Stimulated activated CD4-positive, alpha-beta T cell treated with anti-CD3 and anti-CD28 coated beads, Interleukin-15, amount 100 ng/mL, for 48 hours (primary cell): ENCODE results near the gene PRDM5.

Experiments used
- DNase-seq, 2 donors: peaks; one replicate each; pipeline ENCODE4 v3.0.0-alpha.2; 2020; ENCODE audit warnings: low read depth in 2 of 2

The PRDM5 gene

DNA sequence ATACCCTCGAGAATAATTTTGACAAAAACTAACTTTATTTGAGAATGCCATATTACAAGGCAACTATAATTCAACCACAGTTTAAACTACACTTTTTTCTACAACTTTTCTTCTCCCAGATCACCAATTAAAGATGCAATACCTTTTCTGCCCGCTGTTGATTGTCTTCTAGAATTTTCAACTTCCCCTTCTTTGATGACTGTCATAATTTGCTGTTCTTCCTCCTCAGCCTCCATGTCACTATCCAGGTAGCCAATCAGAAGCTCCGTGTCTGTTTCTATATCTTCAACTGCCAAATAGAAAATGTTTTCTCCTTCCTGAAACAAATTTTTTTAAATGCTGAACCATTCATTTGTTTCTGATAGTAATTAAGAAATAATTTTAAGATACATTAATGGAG lies 101.5 kb downstream of the PRDM5 start:
- no peak for DNase-seq

- DNase-seq: no peak
Measured at GRCh38 chr4:120819805-120820437, 102.6 kb downstream of the PRDM5 start.

DNA sequence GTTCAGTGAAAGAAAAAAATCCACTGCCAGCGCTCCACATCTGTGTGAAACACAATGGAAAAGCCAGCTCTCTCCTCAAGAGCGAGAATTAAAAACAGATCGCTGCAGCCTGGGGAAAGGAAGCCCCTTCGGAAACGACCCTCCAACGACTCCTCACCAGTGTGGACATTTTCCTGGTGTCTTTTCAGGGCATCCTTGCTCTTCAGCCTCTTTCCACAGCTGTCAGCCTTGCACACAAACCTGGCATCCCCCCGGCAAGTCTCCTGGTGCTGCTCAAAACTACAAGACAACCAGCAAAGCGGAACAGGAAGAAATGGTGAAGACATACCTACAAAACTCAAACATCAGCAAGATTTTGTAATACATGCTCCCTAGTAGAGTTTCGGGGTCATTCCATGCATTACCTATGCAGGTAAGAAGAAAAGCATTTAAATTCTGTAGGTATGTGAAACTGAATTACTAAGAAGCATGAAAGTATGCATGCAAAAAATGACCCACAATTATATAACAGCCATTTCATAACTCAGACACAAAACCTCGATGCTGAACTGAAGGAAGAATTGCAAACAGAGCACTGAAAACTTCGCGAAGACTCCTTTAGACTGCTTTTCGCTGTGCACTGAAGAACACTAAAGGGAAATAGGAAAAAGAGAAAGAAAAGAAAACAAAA lies 106.1 kb downstream of the PRDM5 start:
- no peak for DNase-seq

DNA sequence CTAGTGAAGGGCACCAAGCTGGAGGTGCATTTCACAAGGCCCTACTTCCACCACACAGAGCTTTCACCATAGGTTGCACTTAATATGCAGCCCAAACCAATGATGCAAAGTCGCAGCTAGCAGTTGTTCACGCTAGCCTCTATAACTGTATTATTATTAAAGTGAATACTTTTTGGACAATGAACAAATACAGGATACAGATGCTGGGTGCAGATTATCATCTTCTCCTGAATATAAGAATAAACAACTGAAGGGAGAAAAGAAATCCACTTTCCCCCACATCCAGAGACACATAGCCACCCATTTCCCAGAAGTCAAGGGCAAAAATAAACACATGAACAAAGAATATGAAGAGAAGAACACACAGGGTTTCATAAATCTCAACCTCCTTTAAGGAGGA lies 107.2 kb downstream of the PRDM5 start:
- DNase-seq: no peak

- no peak for DNase-seq
Measured at GRCh38 chr4:120814886-120815285, 107.6 kb downstream of the PRDM5 start.

GRCh38 chr4:120812216-120812615 lies 110.3 kb downstream of the PRDM5 start:
- DNase-seq: no peak

- no peak for DNase-seq
Measured at GRCh38 chr4:120809518-120809917, 113.0 kb downstream of the PRDM5 start.

DNA sequence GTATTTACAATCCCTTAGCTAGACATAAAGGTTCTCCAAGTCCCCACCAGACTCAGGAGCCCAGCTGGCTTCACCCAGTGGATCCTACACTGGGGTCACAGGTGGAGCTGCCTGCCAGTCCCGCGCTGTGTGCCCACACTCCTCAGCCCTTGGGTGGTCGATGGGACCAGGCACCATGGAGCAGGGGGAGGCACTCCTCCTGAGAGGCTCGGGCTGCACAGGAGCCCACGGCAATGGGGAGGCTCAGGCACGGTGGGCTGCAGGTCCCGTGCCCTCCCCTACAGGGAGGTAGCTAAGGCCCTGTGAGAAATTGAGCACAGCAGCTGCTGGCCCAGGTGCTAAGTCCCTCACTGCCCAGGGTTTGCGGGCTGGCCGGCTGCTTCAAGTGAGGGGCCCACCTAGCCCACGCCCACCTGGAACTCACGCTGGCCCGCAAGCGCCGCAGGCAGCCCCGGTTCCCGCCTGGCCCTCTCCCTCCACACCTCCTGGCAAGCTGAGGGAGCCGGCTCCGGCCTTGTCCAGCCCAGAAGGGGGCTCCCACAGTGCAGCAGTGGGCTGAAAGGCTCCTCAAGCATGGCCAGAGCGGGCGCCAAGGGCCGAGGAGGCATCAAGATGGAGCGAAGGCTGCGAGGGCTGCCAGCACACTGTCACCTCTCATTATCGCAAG lies 113.9 kb downstream of the PRDM5 start:
- DNase-seq: no peak

GRCh38 chr4:120801137-120801758 lies 121.3 kb downstream of the PRDM5 start:
- DNase-seq: no peak

GRCh38 chr4:120798570-120798969 lies 124.0 kb downstream of the PRDM5 start:
- DNase-seq: no peak

DNA sequence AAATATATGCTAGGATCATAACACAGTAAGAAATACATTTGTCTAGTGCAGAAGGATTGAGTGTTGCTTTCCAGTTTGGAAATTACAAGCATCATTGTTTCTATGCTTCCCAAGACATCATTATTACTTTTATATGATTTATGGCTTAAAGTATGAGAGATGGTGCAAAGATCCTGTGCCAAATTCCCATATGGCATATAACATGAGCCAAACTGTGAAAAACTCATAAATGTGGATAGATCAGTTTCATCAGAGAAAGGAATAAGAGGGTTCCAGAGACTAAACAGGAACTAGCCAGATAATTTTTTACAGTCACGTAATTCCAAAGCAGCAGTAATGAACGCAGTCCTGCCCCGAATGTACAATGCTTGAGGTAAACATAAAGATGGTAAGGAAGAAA lies 126.3 kb downstream of the PRDM5 start:
- DNase-seq: no peak

DNA sequence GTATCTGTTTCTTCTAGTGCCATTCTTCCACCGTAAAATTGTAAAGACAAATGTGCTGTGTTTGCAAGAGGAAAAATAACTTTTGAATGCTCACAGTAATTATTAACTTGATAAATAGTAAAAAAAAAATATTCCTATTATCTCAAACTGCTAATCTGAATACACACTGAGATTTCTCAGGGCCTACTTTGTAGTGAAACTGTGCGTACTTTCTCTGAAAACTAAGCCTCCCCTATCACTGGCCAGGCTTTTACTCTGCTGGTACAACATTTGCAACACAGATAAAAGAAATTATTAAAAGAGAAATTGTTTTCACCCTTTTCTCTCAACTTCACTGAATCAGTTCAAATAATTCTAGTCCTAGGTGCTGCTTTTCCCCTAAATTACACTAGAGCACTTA lies 137.3 kb downstream of the PRDM5 start:
- DNase-seq: no peak

- DNase-seq: no peak
Measured at GRCh38 chr4:120777459-120777858, 145.1 kb downstream of the PRDM5 start.

DNA sequence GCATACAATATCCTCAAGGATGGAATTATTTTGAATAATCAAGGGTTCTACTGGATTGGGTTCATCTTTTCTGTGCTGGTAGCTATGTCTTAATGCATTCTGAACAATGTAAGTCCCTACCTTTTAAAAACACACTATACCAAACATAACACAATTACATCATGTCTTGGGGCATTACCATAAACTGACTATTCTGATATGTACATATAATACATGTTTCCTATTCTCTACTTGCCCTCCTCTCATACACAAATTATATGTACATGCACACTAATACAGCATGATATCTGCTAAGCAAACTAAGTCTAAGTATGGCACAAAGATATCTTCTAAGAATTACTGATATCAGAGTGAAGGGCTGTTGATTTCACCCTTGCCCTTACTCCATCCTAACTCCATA lies 147.1 kb downstream of the PRDM5 start:
- no peak for DNase-seq

- DNase-seq: no peak
Measured at GRCh38 chr4:120773641-120774040, 148.9 kb downstream of the PRDM5 start.

DNA sequence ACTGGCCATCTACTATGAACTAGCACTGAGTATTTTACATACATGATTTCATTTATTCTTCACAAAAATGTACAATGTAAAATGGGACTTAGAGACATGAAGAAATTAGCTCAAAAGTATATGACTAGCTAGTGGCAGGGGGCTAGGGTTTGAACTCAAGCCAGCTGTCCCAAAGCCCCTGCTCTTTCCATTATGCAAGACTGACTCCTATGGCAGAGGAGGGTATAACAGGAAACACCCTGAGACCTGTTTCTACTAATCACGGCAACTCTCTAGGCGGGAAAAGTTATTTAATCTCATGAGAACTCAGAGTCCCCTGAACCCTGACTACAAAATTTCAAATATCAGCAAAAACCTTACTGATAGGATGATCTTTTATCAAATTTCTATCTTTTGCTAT lies 150.6 kb downstream of the PRDM5 start:
- DNase-seq: no peak

DNA sequence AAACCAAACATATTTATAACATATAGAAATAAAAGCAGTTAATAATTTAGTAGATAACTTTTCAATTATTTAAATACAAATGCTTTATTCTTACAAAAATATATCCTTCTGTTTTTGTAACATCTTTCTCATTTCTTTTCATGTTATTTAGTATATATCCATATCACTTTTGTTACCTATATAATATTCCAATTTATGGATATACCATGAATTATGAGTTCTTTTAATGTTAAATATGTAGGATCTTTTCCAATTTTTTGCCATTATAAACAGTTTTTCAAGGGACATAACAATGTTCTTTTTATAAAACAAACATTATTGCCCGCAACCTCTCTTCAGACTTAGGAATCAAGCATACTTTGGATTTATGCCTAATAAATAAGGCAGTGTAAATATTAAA lies 151.6 kb downstream of the PRDM5 start:
- DNase-seq: no peak

DNA sequence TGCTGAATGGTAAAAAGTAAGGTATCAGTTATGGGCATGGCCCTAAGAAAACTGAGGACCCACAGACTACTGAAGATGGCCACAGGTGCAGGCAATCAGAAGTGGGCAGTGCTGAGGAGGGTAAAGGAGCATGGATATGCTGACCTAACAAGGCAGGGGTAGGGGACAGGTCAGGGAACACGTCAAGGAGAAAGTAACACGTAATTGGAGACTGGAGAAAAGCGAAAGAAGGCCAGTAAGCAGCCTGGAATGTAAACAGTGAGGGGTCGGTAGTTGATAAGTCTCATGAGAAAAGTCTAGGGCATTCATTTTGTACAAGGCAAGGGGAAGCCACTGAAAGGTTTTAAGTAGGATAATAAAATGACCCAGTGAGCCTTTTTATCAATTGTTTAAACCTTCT lies 153.3 kb downstream of the PRDM5 start:
- no peak for DNase-seq

DNA sequence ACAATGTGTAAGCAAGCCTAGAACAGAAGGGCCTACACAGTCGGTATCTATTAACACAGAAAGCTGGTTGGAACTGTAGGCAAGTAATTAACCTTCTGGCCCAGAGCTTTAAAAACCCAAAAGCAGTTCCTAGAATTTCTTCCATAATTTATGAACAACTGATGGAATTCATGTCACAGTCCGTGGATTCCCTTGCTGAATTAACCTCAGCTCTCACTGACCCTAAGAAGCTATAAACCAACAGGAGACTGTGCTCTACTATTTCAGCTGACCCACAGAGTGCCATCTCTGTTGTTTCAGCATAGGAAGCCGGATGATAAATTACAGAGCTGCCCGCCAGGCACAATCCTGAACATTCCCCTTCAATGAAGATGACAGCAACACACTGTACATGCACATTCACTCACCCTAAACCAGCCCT lies 157.3 kb downstream of the PRDM5 start:
- DNase-seq: no peak

- DNase-seq: no peak
Measured at GRCh38 chr4:120763650-120764049, 158.9 kb downstream of the PRDM5 start.

DNA sequence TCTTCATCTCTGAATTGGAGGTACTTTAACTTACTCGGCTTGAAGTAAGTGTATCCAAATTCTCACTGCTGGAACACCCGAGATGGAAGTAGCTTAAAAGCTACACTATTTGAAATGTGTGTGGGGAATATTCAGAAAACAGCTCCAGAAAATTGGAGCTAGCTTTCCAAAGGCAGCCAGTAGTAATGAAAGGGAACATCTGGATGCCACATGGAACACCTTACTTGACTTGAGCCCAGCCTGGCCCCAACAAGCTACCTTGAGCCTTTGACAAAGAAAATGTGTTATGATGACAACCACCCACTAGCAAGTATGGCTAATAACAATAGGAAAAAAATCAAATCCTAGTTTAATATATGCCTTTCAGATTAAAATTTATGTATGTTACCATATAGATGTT lies 161.5 kb downstream of the PRDM5 start:
- DNase-seq: no peak

DNA sequence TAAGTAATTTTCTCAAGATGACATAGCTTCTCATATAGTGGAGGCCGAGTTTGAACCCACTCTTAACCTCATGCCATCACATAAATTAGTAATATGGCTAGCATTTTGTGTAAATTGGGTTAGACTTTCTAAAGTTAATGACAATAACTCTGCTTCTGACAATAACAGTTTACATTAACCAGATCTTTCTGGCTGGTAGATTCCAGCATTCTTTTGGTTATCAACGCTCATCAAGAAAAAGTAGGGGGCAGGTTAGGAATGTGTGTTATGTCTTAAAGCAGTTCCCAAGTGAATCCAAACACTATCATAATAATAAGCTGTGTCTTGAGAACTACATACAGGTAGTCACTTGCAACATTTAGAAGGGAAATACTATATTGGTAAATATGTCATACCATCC lies 162.5 kb downstream of the PRDM5 start:
- DNase-seq: no peak

DNA sequence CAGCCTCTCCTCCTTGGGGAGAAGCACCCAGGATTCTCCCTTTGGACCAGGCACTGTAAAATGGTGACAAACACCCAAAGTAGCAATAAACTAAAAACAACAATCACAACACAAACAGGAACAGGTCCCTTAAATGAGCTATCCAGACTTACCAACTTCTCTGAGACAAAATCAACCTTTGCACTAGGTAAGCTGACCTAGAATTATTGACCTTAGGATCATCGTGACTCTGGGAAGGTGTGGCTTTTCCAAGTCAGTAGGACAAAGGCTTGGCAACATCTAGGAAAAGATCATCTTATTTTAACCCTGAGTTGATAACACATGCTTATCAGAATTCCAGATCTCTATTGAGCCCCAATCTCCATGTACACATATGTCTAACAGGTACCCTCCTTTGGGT lies 166.7 kb downstream of the PRDM5 start:
- no peak for DNase-seq
